ENCODE measurements around the gene LPP. TPM values are rescaled to one million over a fixed set of nuclear protein-coding genes. Genes with fewer than 3 reads are reported as not detected.

Gene LPP
- total RNA-seq, 1 donor from 2014 or later = 23.0 TPM

GRCh38 chr3:188539631-188540194 lies 385.8 kb downstream of the LPP start:
- no peak for DNase-seq (ENCODE audit: low read depth in 2 of 2)

GRCh38 chr3:188542196-188542595 lies 388.2 kb downstream of the LPP start:
- peak in 1 of 2 donors; percentile 56 for DNase-seq (ENCODE audit: low read depth in 2 of 2)

- no peak for DNase-seq (ENCODE audit: low read depth in 2 of 2)
These were observed 390.1 kb downstream of the LPP start for GRCh38 chr3:188544012-188544411.

- DNase-seq (ENCODE audit: low read depth in 2 of 2) = peak; percentile 74 to 76
These were observed 393.1 kb downstream of the LPP start for GRCh38 chr3:188546835-188547670.

- peak in 1 of 2 donors; percentile 32 for DNase-seq (ENCODE audit: low read depth in 2 of 2)
These were observed 399.6 kb downstream of the LPP start for GRCh38 chr3:188553569-188553968.

GRCh38 chr3:188554404-188554803 lies 400.4 kb downstream of the LPP start:
- peak; percentile 30 to 34 for DNase-seq (ENCODE audit: low read depth in 2 of 2)

- no peak for DNase-seq (ENCODE audit: low read depth in 2 of 2)
These were observed 403.3 kb downstream of the LPP start for GRCh38 chr3:188557235-188557634.

- DNase-seq (ENCODE audit: low read depth in 2 of 2) = peak; percentile 88 to 96
These were observed 404.6 kb downstream of the LPP start for GRCh38 chr3:188558343-188559071.

- peak in 1 of 2 donors; percentile 47 for DNase-seq (ENCODE audit: low read depth in 2 of 2)
These were observed 405.1 kb downstream of the LPP start for GRCh38 chr3:188559072-188559429.

- DNase-seq (ENCODE audit: low read depth in 2 of 2) = no peak
These were observed 405.9 kb downstream of the LPP start for GRCh38 chr3:188559856-188560255.

GRCh38 chr3:188562144-188562543 lies 408.2 kb downstream of the LPP start:
- peak in 1 of 2 donors; percentile 10 for DNase-seq (ENCODE audit: low read depth in 2 of 2)

GRCh38 chr3:188567478-188568195 lies 413.7 kb downstream of the LPP start:
- no peak for DNase-seq (ENCODE audit: low read depth in 2 of 2)

GRCh38 chr3:188568736-188569135 lies 414.8 kb downstream of the LPP start:
- no peak for DNase-seq (ENCODE audit: low read depth in 2 of 2)

GRCh38 chr3:188571531-188572095 lies 417.7 kb downstream of the LPP start:
- peak in 1 of 2 donors; percentile 47 for DNase-seq (ENCODE audit: low read depth in 2 of 2)

GRCh38 chr3:188573291-188573940 lies 419.5 kb downstream of the LPP start:
- no peak for DNase-seq (ENCODE audit: low read depth in 2 of 2)

GRCh38 chr3:188573956-188574355 lies 420.0 kb downstream of the LPP start:
- no peak for DNase-seq (ENCODE audit: low read depth in 2 of 2)

- DNase-seq (ENCODE audit: low read depth in 2 of 2) = no peak
These were observed 420.9 kb downstream of the LPP start for GRCh38 chr3:188574885-188575284.

GRCh38 chr3:188575501-188575900 lies 421.5 kb downstream of the LPP start:
- DNase-seq (ENCODE audit: low read depth in 2 of 2) = no peak

- DNase-seq (ENCODE audit: low read depth in 2 of 2) = no peak
These were observed 423.6 kb downstream of the LPP start for GRCh38 chr3:188577539-188577938.

- DNase-seq (ENCODE audit: low read depth in 2 of 2) = peak; percentile 33 to 56
These were observed 424.8 kb downstream of the LPP start for GRCh38 chr3:188578576-188579363.

Data from lung microvascular endothelial cell (primary cell).